Peyer's patch (tissue), 4 donors: ENCODE measurements around the gene KIAA0040.

Experiments used
- CTCF ChIP-seq, 6 experiments: fragments of 450-650 bp in 4 of 6; fragments of 200-600 bp in 2 of 6; sonication (generic) in 1 of 6; IDR thresholded peaks; one replicate each; pipeline ENCODE4 v1.5.1; 2017 to 2019; ENCODE audit warnings: antibody characterized with exemption in 6 of 6, mild to moderate bottlenecking in 3 of 6, moderate library complexity in 1 of 6
- POLR2A ChIP-seq, 2 donors: fragments of 450-650 bp; IDR thresholded peaks; one replicate each; pipeline ENCODE4 v1.5.1; 2017; ENCODE audit warnings: antibody characterized with exemption in 2 of 2, mild to moderate bottlenecking in 2 of 2, moderate library complexity in 2 of 2

GRCh38 chr1:175147569-175147968 lies 45.0 kb downstream of the KIAA0040 start:
- TF ChIP-seq CTCF (IDR thresholded peaks at IDR 0.05) (no peak), POLR2A (IDR thresholded peaks at IDR 0.05) (no peak)
